ENCODE measurements around the gene ZNF248.
"Not testable (repeated sequence)": the region's sequence is repeated elsewhere in the genome, so short reads cannot be mapped to it uniquely, and the experiment has no call there.

The ZNF248 gene

DNA sequence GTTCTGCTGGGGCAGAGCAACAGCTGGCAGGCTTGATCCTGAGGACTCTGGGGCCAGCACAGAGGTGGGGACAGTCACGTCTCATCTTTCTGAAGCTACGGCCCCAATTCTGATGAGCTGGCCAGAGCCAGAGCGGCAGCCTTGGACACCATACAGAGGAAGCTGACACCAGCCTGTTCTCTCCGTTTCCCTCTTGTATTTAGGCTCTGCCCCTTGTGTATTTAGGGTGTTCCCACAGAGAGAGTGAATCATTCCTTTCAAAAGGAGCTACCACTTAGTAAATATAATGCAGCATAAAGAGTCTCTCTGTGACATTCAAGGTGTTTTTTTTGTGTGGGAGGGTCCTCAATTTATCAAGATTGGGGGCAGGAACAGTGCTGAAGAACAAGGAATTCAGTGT lies 109.2 kb downstream of the ZNF248 start:
- no peaks in the 10 kb centered on the region for H3K27me3 Mint-ChIP-seq
- H3K36me3 Mint-ChIP-seq: peaks cover 2% of the 10 kb centered on the region
- H3K9me3 Mint-ChIP-seq: peaks cover 2% of the 10 kb centered on the region
- ATAC-seq (ENCODE audit: low read depth): no peak
- H3K27ac Mint-ChIP-seq: no peak overlapping the region
- no peaks in the 10 kb centered on the region for H3K4me1 Mint-ChIP-seq
- DNase-seq (ENCODE audit: low spot score in 2 of 2): no peak
- H3K4me3 Mint-ChIP-seq: no peak overlapping the region

DNA sequence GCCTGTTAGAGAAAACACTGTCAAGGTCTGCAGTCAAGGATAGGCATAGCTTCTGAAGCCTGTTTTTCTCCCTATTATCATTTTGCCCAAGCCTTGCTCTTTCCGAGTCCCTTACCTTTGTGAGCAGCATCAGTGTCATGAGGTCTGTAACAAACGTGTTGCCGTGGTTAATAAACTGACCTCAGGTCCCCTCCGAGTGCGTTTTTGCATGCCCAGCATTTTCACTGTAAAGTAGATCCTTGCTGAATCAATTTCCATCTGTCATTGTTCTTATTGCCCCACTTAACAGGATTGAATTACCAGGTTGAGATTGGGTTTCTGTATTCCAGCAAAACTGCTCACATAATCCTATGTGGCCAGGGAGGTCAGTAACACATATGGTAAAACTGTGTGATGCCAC lies 110.3 kb downstream of the ZNF248 start:
- no peaks in the 10 kb centered on the region for H3K27me3 Mint-ChIP-seq
- peaks cover 2% of the 10 kb centered on the region for H3K9me3 Mint-ChIP-seq
- H3K27ac Mint-ChIP-seq: no peak overlapping the region
- peaks cover 2% of the 10 kb centered on the region for H3K36me3 Mint-ChIP-seq
- no peaks in the 10 kb centered on the region for H3K4me1 Mint-ChIP-seq
- ATAC-seq (ENCODE audit: low read depth) (no peak), DNase-seq (ENCODE audit: low spot score in 2 of 2) (no peak)
- no peak overlapping the region for H3K4me3 Mint-ChIP-seq

DNA sequence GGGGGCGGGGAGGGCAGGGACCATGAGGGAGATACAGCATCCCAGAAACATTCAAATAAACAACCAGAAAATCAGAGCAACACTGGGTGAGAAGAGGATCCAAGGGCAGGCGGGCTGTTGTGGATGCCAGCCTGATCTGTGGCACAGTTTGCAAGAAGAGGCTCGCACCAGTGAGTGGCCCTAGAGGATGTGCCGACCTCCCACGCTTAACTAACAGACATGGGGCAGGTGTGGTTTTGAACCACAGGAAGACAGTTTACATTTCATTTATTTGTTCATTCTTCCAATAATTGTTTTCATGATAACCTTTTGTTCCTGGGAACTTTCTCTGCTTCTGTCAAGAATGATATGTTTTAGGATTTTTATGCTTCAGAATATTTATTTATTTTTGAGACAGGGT lies 115.6 kb downstream of the ZNF248 start:
- Mint-ChIP-seq H3K27ac (no peak overlapping the region), H3K36me3 (peaks cover 2% of the 10 kb centered on the region), H3K4me1 (no peaks in the 10 kb centered on the region), H3K9me3 (peaks cover 2% of the 10 kb centered on the region), H3K4me3 (no peak overlapping the region), H3K27me3 (peaks cover 3% of the 10 kb centered on the region)
- DNase-seq (ENCODE audit: low spot score in 2 of 2): no peak
- no peak for ATAC-seq (ENCODE audit: low read depth)

DNA sequence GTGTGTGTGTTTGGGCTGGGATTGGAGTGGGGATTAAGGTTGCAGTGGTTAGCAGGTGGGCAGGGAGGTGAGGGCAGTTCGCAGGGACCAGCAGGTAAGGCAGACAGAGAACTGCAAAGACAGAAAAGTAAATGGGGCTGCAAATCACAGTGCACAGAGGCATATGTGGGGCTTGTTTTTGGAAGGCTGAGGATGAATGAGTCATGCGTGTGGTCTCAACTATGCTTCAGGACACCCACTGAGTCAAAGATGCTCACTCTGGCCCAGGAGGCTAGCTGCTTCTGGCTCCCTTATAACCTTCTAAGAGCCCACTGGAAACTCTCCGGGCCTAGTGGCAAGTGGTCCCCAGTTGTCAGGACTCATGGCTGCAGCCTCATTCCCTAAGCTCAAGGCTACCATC lies 118.2 kb downstream of the ZNF248 start:
- H3K4me1 Mint-ChIP-seq: no peaks in the 10 kb centered on the region
- H3K36me3 Mint-ChIP-seq: peaks cover 2% of the 10 kb centered on the region
- H3K27ac Mint-ChIP-seq: no peak overlapping the region
- peaks cover 2% of the 10 kb centered on the region for H3K9me3 Mint-ChIP-seq
- H3K4me3 Mint-ChIP-seq: no peak overlapping the region
- H3K27me3 Mint-ChIP-seq: peaks cover 7% of the 10 kb centered on the region
- no peak for ATAC-seq (ENCODE audit: low read depth)
- DNase-seq (ENCODE audit: low spot score in 2 of 2): no peak

DNA sequence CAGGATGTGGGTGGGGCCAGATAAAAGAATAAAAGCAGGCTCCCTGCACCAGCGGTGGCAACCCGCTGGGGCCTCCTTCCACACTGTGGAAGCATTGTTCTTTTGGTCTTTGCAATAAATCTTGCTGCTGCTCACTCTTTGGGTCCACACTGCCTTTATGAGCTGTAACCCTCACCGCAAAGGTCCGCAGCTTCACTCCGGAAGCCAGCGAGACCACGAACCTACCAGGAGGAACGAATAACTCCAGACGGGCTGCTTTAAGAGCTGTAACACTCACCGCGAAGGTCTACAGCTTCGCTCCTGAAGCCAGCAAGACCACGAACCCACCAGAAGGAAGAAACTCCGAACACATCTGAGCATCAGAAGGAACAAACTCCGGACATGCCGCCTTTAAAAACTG lies 119.2 kb downstream of the ZNF248 start:
- not testable (repeated sequence) for H3K27ac Mint-ChIP-seq; H3K4me1 Mint-ChIP-seq; H3K9me3 Mint-ChIP-seq; DNase-seq (ENCODE audit: low spot score in 2 of 2); ATAC-seq (ENCODE audit: low read depth); H3K36me3 Mint-ChIP-seq; H3K4me3 Mint-ChIP-seq; H3K27me3 Mint-ChIP-seq

DNA sequence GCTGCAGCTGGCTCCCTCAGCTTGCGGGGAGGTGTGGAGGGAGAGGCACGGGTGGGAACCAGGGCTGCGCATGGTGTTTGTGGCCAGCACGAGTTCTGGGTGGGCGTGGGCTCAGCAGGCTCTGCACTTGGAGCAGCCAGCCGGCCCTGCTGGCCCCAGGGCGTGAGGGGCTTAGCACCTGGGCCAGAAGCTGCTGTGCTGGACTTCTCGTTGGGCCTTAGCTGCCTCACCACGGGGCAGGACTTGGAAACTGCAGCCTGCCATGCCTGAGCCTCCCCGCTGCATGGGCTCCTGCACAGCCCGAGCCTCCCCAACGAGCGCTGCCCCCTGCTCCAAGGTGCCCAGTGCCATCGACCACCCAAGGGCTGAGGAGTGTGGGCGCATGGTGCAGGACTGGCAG lies 120.1 kb downstream of the ZNF248 start:
- Mint-ChIP-seq H3K4me1 (no peaks in the 10 kb centered on the region), H3K27me3 (peaks cover 7% of the 10 kb centered on the region), H3K9me3 (peaks cover 2% of the 10 kb centered on the region), H3K4me3 (no peak overlapping the region), H3K27ac (no peak overlapping the region), H3K36me3 (peaks cover 2% of the 10 kb centered on the region)
- ATAC-seq (ENCODE audit: low read depth) (no peak), DNase-seq (ENCODE audit: low spot score in 2 of 2) (no peak)

DNA sequence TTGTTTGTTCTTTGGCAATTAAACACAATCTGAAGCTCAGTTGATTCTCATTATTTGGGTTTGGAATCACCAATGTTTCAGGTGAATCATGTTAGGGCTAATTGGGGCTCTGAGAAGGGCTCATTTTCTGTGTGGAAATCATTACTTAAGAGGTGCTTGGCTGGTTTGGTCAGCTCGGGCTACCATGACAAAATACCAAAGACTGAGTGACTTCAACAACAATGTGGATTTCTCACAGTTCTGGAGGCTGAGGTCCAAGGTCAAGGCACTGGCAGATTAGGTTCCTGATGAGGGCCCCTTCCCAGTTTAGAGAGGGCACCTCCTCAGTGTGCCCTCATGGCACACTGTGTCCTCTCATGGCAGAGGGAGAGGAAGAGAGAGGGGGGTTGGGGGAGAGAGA lies 121.3 kb downstream of the ZNF248 start:
- no peak for DNase-seq (ENCODE audit: low spot score in 2 of 2)
- peaks cover 2% of the 10 kb centered on the region for H3K36me3 Mint-ChIP-seq
- H3K4me1 Mint-ChIP-seq: no peaks in the 10 kb centered on the region
- peaks cover 2% of the 10 kb centered on the region for H3K9me3 Mint-ChIP-seq
- no peak overlapping the region for H3K4me3 Mint-ChIP-seq
- ATAC-seq (ENCODE audit: low read depth): no peak
- H3K27me3 Mint-ChIP-seq: peaks cover 7% of the 10 kb centered on the region
- H3K27ac Mint-ChIP-seq: no peak overlapping the region

DNA sequence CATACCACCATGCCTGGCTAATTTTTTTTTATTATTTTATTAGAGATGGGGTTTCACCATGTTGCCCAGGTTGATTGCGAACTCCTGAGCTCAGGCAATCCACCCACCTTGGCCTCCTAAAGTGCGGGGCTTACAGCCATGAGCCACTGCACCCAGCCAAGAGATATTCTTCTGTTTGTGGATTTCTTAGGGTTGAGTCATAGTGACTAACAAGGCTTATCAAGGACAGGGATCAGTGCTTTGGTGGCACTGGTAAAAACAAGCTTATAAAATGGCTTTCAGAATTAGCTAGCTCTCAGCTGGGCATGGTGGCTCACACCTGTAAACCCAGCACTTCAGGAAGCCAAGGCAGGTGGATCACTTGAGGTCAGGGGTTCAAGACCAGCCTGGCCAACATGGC lies 122.4 kb downstream of the ZNF248 start:
- DNase-seq (ENCODE audit: low spot score in 2 of 2) (no peak), ATAC-seq (ENCODE audit: low read depth) (no peak)
- no peak overlapping the region for H3K27ac Mint-ChIP-seq
- no peaks in the 10 kb centered on the region for H3K4me1 Mint-ChIP-seq
- peaks cover 7% of the 10 kb centered on the region for H3K27me3 Mint-ChIP-seq
- H3K4me3 Mint-ChIP-seq: no peak overlapping the region
- H3K36me3 Mint-ChIP-seq: no peaks in the 10 kb centered on the region
- H3K9me3 Mint-ChIP-seq: peaks cover 2% of the 10 kb centered on the region
